Measurements from ENCODE around the gene MACROH2A1.

The MACROH2A1 gene

DNA sequence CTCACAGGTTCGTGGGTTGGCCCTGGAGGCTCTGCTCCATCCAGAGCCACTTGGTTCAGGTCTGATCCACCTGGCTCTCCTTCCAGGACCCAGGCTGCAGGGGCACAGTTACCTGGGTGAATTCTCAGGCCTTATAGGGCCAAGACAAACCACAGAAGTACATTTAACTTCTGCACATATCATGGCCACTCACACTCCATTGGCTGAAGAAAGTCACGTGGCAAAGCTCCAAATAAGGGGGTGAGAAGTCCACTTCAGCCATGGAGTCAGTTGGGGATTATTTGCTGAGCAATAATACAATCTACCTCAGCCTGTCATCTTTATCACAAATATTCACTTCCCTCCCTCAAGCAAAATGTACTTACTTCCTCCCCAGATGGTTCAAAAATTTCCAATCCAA is 83.6 kb downstream of the MACROH2A1 start:
- no peak for DNase-seq (ENCODE audit: low read depth)

DNA sequence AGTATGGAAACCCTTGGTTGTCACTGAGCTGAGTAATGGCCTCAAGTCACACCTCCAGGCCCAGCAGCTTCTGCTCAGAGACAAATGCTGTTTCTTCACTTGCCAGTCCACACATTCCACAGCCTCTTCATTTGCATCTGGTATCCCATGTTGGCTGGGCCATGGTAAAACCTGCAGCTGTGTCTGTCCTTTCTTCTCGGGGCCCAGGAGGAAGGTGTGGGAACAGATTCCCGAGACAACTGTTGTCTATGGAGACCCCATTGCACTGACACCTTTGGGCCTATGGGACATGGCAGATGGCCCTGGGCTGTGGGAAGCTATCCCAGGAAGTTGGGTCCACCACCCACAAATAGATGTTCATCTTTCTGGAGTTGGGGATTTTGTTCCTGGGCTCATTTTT is 85.1 kb downstream of the MACROH2A1 start:
- no peak for DNase-seq (ENCODE audit: low read depth)

DNA sequence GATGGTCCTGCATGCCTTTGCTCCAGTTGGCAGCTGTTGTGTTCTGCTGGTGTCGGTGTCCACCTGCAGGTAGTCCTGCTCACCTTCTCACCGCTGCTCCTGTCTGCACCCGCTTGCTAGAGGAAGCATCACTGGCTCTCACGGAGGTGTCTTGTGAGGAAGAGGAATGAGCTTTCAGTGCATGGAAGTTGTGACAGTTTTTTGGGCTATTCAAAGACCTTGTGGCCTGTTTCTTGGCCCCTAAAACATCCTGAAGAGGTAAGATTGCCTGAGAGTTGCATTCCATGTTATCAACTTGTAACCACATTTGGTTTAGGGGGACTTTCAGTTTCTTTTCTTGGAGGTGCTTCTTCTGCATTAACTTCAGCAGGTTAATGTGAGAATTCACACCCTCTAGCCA is 85.6 kb downstream of the MACROH2A1 start:
- no peak for DNase-seq (ENCODE audit: low read depth)

DNA sequence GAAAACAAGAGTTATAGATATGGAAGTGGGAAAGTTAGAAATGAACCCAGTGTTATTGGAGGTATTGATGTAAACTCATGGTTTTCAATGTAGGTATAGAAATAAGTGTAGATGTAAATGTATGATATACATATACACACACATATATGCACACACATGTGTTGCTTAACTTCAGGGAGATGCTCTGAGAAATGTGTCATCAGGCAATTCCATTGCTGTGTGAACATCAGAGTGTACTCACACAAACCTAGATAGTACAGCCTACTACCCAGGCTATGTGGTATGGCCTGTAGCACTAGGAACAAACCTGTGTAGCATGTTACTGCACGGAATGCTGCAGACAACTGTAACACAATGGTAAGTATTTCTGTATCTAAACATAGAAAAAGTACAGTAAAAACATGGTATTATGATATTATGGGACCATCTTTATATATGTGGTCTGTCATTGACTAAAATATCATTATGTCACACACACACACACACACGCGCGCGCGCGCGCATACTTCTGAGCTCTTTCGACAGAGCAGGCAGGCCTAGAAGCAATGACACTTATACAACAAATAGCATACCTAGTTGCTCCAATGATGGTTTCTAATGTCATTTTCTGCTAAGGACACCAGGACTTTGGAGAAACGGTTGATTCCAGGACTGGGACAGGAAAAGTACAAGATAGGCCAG is 86.6 kb downstream of the MACROH2A1 start:
- no peak for DNase-seq (ENCODE audit: low read depth)

DNA sequence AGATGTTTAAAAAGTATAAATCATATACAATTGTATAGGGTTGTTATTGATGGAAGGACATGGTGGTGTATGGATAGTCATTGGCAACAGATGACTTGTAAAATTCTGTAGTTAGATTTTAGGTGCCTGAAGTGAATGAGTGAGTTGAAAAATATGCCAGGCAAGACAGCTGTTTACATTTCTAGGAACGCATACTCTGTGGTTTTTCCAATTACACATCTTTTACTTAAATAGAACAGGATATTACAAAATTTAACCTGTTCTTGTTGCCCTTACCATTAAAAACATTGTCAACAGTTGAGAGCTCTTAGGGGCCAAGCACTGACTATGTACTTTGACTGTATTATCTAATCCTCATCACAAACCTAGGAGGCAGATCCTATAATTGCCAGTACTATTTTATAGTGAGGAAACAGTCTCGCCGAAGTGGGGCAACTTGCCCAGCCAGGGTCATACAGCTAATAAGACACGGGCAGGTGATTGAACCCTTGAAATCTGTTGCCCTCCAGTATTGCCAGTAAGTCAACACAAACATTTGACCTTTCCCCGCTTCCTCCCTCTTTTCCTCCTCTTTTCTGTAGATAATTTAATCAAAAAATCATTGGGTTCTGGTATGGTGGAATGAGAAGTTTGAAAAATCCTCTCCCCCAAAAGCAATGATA is 88.6 kb downstream of the MACROH2A1 start:
- no peak for DNase-seq (ENCODE audit: low read depth)

DNA sequence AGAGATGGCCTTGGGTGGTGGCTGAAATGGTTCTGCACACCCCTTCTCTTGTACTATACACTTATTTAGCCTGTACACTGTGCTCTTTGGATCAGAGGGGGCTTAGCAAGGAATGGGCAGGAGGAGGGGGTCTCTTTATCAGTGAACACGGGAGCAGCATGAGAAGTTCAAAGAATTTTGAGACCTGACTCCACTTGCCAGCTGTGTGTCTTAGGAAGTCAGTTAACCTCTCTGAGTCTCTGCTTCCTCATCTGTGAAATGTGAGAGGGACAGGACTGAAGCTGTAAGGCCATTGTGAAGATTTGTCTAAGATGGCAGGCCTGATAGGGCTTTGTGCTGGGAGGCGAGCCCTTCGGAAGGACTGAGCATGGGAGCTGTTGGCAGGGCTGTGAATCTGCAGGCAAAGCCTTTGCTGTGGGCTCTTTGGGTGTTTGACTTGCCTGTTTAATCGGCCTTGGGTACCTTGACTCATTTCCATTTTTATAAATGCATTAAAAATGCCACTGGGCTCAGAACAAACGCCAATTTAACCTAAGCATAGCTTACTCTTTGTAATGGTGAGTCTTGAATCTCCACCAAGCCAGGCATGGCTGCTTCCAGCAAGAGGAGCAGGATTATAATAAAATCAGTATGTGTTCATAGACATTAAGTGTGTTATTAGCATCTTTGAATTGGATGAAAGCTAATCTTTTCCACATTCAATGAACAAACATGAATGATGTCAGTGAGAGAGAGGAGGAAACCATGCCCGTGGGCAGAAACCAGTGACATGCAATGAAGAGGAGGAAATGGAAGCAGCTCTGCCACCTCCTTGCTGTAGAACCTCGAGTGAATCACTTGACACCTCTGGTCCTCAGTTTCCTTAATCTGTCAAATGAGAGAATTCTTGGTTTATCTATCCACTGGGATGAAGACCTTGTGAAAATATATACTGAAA is 89.4 kb downstream of the MACROH2A1 start:
- no peak for DNase-seq (ENCODE audit: low read depth)

DNA sequence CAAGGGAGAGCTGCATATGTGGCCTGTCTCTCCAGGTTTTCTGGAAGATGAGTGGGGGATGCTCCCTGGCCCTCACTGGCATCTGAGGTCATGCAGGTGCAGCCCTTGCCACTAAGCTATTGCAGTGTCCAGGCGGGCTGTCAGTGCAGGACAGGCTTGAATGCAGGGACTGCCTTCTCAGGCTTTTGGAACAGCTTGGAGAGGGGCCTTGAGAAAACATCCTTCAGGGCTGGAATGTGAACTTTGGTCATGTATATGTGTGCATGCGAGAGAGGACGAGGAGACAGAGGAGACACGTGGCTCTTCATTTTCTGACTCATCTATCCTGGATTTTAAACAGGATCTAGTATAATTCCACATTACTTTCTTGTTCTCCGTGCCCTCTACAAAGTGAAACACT is 90.3 kb downstream of the MACROH2A1 start:
- DNase-seq (ENCODE audit: low read depth): no peak

DNA sequence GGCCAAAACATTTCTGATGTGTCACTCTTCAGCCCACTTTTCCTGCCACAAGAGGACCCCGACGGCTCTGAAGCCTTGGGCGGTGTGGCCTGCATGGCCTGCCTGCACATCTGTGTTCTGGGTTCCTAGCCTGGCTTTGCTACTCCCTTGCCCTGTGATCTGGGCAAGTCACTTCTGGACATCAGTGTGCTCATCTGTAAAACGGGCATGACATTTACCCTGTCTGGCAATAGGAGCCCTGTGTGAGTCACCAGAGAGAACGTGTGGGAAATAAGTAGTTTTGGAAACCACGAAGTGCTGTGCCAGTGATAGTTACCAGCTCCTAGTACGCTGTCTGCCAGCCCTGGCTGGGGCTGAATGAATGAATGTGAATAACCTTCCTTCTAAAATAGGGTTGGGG is 90.8 kb downstream of the MACROH2A1 start:
- DNase-seq (ENCODE audit: low read depth): no peak

DNA sequence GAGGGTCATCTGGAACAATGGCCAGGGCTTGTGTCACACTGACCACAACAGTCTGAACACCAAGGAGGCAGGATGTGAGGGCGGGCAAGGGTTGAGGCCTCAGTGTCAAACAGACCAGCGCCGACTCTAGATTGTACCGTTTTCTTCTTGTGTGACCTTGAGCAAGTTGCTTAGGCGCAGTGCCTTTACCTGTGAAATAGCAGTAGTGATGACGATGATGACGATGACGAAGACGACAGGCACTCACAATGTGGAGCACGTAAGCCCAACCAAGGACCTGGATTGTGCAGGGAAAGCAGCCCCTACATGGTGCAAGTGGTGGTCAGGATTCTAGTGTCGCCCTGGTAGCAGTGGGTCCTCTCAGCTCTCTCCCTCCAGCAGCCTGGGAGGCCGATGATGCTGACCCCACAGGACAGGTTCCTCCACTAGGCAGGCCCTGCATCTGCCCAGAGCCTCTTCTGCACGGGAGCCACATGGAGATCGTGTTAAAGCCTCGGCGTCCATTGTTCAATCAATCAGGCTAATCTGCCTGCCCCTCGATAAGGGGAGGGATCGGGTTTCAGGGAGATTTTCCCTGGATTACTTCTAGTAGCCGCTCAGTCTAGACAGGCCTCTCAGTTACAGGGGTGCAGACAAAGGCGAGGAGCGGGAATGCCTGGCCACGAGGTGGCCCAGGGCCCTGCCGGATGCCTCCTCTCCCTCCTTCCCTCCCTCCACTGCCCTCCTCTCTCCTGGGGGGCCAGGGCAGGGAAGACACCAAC is 91.7 kb downstream of the MACROH2A1 start:
- no peak for DNase-seq (ENCODE audit: low read depth)

DNA sequence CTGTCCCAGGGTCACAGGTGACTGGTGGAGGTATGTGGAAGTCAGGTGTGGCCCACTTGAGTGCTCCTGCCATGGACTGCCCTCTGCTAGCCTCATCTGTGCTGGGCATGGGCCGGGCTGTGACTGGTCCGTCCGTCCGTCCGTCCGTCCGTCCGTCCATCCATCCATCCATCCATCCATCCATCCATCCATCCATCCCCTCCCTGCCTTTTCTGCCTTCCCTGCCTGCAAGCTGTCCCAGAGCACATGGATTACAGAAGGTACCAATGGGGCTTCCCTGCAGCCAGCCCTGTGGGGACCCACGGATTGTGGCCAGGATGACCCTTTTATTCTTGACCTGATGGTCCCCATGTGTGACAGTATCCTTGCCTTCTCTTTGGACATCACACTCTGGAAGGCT is 92.5 kb downstream of the MACROH2A1 start:
- no peak for DNase-seq (ENCODE audit: low read depth)

DNA sequence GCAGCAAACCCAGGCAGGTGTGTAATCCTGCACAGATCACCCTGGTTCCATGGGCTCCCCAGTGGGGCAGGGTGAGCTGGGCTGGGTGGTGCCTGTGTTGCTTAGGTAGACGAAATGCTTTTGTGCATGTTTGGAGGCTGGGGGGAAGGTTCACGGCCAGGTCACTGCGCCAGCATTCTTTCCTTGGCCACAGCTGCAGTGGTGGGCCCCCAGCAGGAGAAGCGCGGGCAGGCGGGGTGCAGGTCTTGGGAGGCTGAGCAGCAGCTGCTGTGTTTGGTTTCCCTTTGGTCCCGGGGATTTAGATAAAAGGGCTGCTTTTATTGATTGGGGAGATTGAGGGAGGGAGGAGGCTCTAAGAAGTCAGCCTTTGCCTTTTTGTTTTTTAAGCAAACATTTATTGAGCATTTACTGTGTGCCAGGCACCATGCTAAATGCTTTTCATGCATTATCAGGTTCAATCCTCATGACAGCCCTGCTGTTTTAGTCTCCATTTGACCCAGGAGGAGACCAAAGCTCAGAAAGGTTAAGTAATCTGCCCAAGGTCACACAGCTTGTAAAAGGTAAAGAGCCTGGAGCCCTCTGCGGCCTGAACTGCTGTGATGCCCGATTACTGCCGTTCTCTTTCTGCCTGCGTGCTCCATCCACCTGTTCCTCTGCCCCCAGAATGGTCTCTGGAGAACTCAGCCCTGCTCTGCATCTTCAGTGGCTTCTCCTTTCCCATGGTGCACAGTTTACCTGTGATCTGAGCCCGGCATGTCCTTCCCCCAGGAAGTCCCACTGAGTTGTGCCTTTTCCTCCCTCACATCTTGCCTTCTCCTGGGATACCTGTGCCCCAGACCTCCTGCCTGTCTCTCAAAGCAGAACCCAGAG is 94.4 kb downstream of the MACROH2A1 start:
- no peak for DNase-seq (ENCODE audit: low read depth)

DNA sequence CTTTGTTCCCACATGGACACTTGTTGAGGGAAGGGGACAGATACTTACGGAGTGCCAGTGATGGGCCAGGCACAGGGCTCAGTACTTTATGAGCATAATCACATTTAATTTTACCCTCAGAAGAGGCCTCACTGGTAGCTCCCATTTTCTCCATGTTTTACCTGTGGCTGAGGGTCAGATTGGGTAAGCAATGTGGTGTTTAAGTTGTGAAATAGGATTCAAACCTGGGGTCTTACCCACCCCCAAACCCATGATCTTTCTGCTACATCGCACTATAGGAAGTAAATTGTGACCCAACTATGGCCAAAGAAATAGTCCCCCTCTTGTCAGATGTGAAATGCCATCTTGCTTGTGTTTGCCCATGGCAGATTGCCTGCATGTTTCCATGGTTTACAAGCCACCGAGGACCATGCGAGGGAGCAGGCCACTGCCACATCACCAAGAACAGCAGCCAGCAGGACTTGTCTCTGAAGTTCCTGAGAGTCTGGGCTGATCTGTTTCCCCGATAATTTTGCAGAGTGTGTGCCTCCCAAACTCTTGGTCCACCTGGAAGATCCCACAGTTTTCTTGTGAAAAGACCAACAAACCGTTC is 95.4 kb downstream of the MACROH2A1 start:
- DNase-seq (ENCODE audit: low read depth): no peak

DNA sequence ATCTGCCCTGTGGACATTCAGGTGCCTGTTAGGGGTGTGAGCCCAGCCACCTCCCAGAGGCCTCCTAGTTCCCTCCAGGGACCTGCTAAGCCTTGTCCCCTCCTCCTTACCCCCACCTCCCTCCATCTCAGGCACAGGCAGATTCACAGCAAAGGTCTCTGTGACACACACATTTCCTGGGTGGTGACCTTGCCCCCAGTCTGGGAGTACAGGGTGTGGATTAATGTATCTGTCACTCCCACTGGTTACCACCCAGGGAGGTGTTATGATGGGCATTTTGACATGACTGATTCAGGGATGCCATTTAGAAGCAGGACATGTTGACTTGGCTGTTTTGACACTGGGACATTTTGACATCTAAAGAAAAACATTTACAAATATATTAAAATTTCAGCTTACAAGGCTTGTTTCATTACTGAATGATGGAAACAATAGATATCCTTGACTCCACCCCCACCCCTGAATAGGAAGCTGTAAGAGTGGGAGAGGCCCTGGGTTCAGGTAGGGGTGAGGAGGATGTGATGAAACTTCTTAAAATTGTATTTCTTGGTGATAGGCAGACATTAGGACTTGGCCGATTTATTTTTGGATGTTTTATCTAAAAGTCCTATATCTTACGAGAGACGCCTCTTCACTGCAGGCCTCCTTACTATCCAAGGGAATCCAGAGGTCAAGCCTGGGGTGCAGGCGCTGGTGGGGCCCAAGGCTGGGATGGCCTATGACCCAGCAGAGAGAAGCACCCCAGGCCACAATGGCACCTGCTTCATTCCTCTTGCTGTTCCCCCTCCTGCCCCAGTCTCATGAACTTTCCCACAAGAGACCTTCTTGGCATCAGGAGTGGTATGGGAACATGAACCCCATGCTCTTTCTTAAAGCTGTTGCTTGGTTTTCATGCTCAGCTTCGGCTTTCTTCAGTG is 101.9 kb downstream of the MACROH2A1 start:
- no peak for DNase-seq (ENCODE audit: low read depth)

DNA sequence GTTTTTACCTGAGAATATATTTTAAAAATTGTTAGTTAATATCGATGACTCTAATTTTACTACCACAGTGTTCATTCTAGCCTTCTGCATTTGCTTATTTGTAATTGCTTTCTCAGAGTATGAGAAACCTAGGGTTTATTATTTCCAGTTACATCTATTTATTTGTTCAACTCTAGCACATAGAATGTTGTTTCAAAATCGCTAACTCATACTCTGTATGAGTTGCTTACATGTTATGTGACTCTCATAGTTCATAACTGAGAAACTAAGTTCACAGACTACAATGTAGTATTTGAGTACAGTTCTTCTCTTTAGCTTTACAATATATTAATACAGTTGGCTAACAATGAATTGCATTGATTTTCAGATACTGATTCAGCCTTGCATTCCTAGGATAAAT is 103.2 kb downstream of the MACROH2A1 start:
- DNase-seq (ENCODE audit: low read depth): no peak

DNA sequence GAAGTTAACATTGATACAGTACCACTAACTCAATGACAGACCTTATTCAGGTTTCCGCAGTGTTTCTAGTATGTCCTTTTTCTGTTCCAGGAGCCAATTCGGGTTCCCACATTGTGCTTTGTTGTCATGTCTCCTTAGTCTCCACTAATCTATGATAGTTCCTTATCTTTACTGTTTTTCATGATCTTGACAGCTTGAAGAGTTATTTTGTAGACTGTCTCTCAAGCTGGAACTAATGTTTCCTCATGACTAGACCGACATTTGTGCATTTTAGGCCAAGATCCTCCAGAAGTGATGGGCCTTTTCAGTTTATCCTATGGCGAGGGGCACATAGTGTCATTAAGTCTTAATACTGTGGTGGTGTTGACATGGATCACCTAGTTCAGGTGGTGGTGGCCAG is 104.2 kb downstream of the MACROH2A1 start:
- no peak for DNase-seq (ENCODE audit: low read depth)

DNA sequence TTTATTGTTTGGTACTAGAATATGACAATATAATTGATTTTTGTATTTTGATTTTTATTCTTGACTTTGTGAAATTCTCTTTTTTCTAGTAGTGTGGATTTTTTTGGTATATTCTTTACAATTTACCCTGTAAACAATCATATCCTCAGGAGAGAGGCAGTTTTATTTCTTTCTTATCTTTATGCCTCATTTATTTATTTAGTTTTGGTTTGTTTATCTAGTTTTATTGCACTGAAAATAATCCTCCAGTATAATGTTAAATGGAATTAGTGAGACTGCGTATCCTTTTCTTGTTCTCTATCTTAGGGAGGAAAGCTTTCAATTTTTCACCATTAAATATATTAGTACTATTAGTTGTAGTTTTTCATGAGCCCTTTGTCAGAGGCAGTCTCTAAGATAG is 109.4 kb downstream of the MACROH2A1 start:
- DNase-seq (ENCODE audit: low read depth): no peak

DNA sequence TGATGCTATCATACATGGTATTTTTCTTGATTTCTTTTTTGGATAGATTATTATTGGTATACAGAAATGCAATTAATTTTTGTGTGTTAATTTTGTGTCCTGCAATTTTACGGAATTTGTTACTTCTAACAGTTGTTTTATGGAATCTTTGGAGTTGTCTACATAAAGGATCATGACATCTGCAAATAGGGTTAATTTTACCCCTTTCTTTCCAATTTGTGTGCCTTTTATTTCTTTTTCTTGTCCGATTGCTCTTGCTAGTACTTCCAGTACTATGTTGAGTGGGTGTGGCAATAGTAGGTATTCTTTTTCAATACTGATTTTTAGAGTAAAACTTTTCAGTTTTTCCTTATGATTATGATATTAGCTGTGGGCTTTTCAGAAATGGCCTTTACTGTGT is 111.5 kb downstream of the MACROH2A1 start:
- DNase-seq (ENCODE audit: low read depth): no peak
